Stimulated activated CD4-positive, alpha-beta T cell treated with anti-CD3 and anti-CD28 coated beads, Interleukin-15, amount 100 ng/mL, for 1 hour (primary cell): ENCODE results near the gene RHBDL1.

ENCODE experiments used
- DNase-seq, 2 donors: peaks; one replicate each; pipeline ENCODE4 v3.0.0-alpha.2; 2020; ENCODE audit warnings: low read depth in 1 of 2, low spot score in 1 of 2

The RHBDL1 gene

GRCh38 chr16:704552-705380, 29.3 kb downstream of the RHBDL1 start:
- DNase-seq = no peak

- DNase-seq = no peak
Measured at GRCh38 chr16:705431-706188, 30.1 kb downstream of the RHBDL1 start, which contains the start of gene FBXL16. FBXL16 (minus strand) TSS chr16:705801; CDS start chr16:697405, 8,396 bp downstream.

DNA sequence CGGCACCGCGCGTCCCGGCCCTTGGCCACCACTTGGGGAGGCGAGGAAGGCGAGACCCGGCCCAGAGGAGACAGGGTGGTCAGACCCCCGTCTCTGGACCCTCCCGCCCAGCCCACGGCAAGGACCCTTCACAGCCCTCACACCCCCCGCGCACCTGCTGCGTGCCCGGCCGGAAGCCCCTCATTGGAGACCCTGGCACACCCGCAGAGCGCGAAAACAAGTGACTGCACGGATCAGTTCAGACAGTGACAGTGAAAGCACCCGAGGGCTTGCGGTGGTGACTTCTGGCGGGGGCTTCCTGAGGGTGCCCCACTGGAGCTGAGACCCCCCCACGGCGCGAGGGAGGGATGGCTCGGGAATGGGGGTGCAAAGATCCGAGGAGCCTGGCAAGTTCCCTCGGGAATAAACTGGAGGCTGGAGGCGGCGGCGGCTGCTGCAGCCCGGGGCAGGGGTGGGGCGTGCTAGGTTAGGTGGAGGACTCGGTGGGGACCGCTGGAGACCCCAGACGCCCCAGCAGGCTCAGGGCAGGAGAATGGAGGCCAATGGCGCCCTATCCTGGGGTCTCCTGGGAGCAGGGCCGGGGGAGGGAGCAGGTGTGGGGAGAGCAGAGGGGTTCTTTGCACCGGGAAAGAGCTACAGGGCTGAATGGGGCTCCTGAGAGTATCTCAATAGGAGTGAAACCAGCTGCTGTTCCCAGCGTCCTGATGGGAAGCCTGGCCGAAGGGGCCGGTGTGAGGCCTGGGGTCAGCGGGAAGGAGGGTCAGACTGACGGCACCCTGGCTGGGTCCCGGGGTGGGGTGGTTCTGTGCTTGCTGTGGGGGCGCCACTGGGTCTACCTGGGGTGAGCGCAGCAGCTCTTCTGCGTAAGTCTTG, 31.0 kb downstream of the RHBDL1 start:
- DNase-seq = no peak

- DNase-seq = no peak
Measured at GRCh38 chr16:707062-707538, 31.6 kb downstream of the RHBDL1 start.

- no peak for DNase-seq
Measured at GRCh38 chr16:708019-708418, 32.5 kb downstream of the RHBDL1 start.

GRCh38 chr16:708959-709358, 33.5 kb downstream of the RHBDL1 start:
- DNase-seq = no peak

GRCh38 chr16:709566-710499, 34.4 kb downstream of the RHBDL1 start:
- DNase-seq = no peak

- no peak for DNase-seq
Measured at GRCh38 chr16:710500-711075, 35.1 kb downstream of the RHBDL1 start.

GRCh38 chr16:711084-711483, 35.6 kb downstream of the RHBDL1 start:
- no peak for DNase-seq

DNA sequence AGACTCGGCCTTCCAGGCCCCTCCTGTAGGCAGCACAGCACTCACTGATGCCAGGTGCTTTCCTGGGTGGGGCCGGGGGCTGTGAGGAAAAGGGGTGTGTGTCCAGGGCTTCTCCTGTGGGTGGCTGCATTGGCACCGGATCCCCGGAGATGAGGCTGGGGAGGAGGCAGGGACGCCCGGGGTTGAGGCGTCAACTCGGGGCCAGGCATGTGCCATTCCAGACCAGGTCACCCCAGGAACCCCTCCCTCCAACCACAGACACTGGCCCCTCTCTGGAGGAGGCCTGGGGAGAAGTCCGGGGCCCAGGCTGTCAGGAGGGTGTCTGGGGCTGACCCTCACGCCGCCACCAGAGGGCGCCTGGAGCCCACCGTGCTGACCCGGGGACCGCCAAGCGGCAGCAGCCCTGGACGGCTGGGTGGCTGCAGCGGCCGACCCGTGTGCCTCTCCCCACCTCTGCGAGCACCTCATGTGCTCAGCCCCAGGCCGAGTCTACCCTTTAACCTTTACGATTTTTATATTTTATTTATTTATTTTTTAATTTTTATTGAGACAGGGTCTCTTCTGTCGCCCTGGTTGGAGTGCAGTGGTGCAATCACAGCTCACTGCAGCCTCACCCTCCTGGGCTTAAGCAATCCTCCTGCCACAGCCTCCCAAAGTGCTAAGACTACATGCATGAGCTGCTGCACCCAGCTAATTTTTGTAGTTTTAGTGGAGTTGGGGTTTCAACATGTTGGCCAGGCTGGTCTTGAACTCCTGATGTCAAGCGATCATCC, 36.3 kb downstream of the RHBDL1 start:
- peak; percentile 60 to 72 for DNase-seq

- DNase-seq = peak in 1 of 2 donors; percentile 37
Measured at GRCh38 chr16:712740-713250, 37.3 kb downstream of the RHBDL1 start.

DNA sequence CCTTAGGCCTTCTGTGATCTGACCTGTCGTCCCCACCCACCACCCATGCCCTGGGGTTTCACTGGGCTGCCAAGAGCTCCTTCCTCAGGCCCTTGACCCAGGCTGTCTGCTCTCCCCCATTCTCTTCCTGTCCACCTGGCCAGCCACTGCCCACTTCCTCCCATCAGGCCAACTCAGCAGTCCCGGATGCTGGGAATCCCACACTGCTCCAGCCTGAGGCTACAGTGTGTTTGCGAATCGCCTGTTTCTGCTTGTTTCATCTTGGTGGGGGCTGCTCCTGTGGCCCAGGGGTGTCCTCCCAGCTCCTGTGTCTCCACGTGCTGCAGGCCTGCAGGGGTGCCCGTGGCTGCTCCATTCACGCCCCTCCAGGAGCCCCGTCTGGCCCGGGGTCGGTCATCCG, 38.6 kb downstream of the RHBDL1 start:
- no peak for DNase-seq

GRCh38 chr16:714558-715476, 39.3 kb downstream of the RHBDL1 start, which contains the start of gene METRN:
METRN (plus strand) TSS chr16:715118; CDS start chr16:715290, 172 bp downstream.
- peak; percentile 72 to 92 for DNase-seq

GRCh38 chr16:715477-716199, 40.2 kb downstream of the RHBDL1 start:
- no peak for DNase-seq

GRCh38 chr16:716200-716568, 40.7 kb downstream of the RHBDL1 start:
- DNase-seq = no peak

- DNase-seq = no peak
Measured at GRCh38 chr16:716768-717325, 41.4 kb downstream of the RHBDL1 start.
